GM19193 (cell line): Measurements from ENCODE around the gene KCND1.

Experiments
- POLR2A ChIP-seq: IDR thresholded peaks from 4 replicates; pipeline ENCODE4 v1.6.1; 2011; ENCODE audit not compliant: insufficient read depth, insufficient read length; ENCODE audit errors: extremely low read depth

KCND1 gene

GRCh38 chrX:48971249-48972219 is at the start of gene KCND1:
Gene KCND1 (minus strand): TSS chrX:48971844. CDS start chrX:48970271, 1,573 bp downstream.
- no peak for TF ChIP-seq POLR2A

- no peak for TF ChIP-seq POLR2A
Measured at GRCh38 chrX:49019599-49020249, 48.1 kb upstream of the KCND1 start.

GRCh38 chrX:49019050-49019449 is 47.4 kb upstream of the KCND1 start:
- no peak for TF ChIP-seq POLR2A

GRCh38 chrX:49003696-49004095 is 32.1 kb upstream of the KCND1 start:
- TF ChIP-seq POLR2A: no peak

- peak; percentile 80 for TF ChIP-seq POLR2A
Measured at GRCh38 chrX:49002091-49002935, 30.7 kb upstream of the KCND1 start, which contains the start of gene GRIPAP1. Gene GRIPAP1 (minus strand): TSS chrX:49002264. CDS start chrX:49002229, 35 bp downstream.

- no peak for TF ChIP-seq POLR2A
Measured at GRCh38 chrX:49001521-49002090, 30.0 kb upstream of the KCND1 start.

GRCh38 chrX:49000636-49001035 is 29.0 kb upstream of the KCND1 start:
- no peak for TF ChIP-seq POLR2A

- TF ChIP-seq POLR2A: no peak
Measured at GRCh38 chrX:48999030-48999429, 27.4 kb upstream of the KCND1 start.

- no peak for TF ChIP-seq POLR2A
Measured at GRCh38 chrX:48998391-48998790, 26.7 kb upstream of the KCND1 start.

GRCh38 chrX:48997865-48998264 is 26.2 kb upstream of the KCND1 start:
- no peak for TF ChIP-seq POLR2A

GRCh38 chrX:48997455-48997854 is 25.8 kb upstream of the KCND1 start:
- TF ChIP-seq POLR2A: no peak

- no peak for TF ChIP-seq POLR2A
Measured at GRCh38 chrX:48996969-48997368, 25.3 kb upstream of the KCND1 start.

GRCh38 chrX:48992341-48992740 is 20.7 kb upstream of the KCND1 start:
- no peak for TF ChIP-seq POLR2A

- no peak for TF ChIP-seq POLR2A
Measured at GRCh38 chrX:48989483-48989882, 17.8 kb upstream of the KCND1 start.
